Gastrocnemius medialis (tissue), 4 donors: ENCODE data around the gene ZBTB12.

Experiments used
- POLR2A ChIP-seq, 2 donors: fragments of 450-650 bp; IDR thresholded peaks; one replicate each; pipeline ENCODE4 v1.6.1; 2017; ENCODE audit warnings: antibody characterized with exemption in 2 of 2, mild to moderate bottlenecking in 2 of 2, moderate library complexity in 2 of 2
- TF ChIP-seq, protein P1 (sequence below), 5 experiments: fragments of 450-650 bp in 3 of 5; fragments of 200-600 bp in 2 of 5; sonication (generic) in 2 of 5; IDR thresholded peaks in 4 of 5; conservative IDR thresholded peaks in 1 of 5; 1 replicate in 4 of 5; 2 replicates in 1 of 5; pipeline ENCODE4 v1.5.1; 2016 to 2019; ENCODE audit warnings: antibody characterized with exemption in 5 of 5, mild to moderate bottlenecking in 3 of 5, moderate library complexity in 3 of 5

DNA sequence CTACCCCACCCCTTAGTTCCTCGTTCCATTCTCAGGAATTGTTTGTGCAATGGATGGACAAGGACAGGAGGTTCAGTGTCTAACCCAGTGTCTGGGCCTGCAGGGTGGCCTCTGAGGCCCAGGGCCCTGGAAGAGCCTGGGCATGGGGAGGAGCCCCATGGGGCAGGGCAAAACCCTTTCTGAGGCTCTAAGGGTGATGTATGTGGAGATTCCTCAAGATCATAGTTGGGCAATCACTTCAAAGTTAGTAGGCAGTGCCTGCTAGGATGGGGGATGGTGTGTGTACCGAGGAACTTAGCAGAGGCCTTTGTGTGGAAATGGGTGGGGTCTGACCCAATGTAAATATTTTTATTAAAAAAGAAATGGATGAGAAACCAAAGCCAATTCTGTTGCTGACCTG, 18.9 kb upstream of the ZBTB12 start:
- TF ChIP-seq, protein P1, sequence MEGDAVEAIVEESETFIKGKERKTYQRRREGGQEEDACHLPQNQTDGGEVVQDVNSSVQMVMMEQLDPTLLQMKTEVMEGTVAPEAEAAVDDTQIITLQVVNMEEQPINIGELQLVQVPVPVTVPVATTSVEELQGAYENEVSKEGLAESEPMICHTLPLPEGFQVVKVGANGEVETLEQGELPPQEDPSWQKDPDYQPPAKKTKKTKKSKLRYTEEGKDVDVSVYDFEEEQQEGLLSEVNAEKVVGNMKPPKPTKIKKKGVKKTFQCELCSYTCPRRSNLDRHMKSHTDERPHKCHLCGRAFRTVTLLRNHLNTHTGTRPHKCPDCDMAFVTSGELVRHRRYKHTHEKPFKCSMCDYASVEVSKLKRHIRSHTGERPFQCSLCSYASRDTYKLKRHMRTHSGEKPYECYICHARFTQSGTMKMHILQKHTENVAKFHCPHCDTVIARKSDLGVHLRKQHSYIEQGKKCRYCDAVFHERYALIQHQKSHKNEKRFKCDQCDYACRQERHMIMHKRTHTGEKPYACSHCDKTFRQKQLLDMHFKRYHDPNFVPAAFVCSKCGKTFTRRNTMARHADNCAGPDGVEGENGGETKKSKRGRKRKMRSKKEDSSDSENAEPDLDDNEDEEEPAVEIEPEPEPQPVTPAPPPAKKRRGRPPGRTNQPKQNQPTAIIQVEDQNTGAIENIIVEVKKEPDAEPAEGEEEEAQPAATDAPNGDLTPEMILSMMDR (IDR thresholded peaks at IDR 0.05 in 4 of 5, conservative IDR thresholded peaks at IDR 0.05 in 1 of 5) = no peak
- no peak for TF ChIP-seq POLR2A (IDR thresholded peaks at IDR 0.05)
